IPS-20b (cell line): Measurements from ENCODE around the gene TGM1.
A peak's percentile ranks its signal among the peaks of the same experiment; 100 is the strongest.
"Not testable (repeated sequence)": the region's sequence is repeated elsewhere in the genome, so short reads cannot be mapped to it uniquely, and the experiment has no call there.

ENCODE experiments used
- H3K27ac ChIP-seq: one replicate; pipeline ENCODE4 v1.5.1; 2013; ENCODE audit warnings: low read length
- H3K27me3 ChIP-seq: 2 replicates; pipeline ENCODE4 v1.6.1; 2013; ENCODE audit warnings: mild to moderate bottlenecking, low read length, inconsistent platforms; ENCODE audit not compliant: insufficient read depth
- H3K36me3 ChIP-seq: 2 replicates; pipeline ENCODE4 v1.6.1; 2013; ENCODE audit warnings: low read depth, mild to moderate bottlenecking, inconsistent platforms, low read length, moderate library complexity; ENCODE audit not compliant: insufficient read depth
- H3K4me1 ChIP-seq: 2 replicates; pipeline ENCODE4 v1.6.1; 2013; ENCODE audit warnings: mild to moderate bottlenecking, control low read depth, inconsistent platforms, low read length, moderate library complexity; ENCODE audit not compliant: insufficient read depth
- H3K4me3 ChIP-seq: 2 replicates; pipeline ENCODE4 v1.5.1; 2013; ENCODE audit warnings: mild to moderate bottlenecking, low read length, inconsistent platforms
- H3K9ac ChIP-seq: 2 replicates; pipeline ENCODE4 v1.6.1; 2013; ENCODE audit warnings: low read depth, mild to moderate bottlenecking, inconsistent platforms, low read length, moderate library complexity
- H3K9me3 ChIP-seq: 2 replicates; pipeline ENCODE4 v1.6.1; 2013; ENCODE audit warnings: mild to moderate bottlenecking, low read depth, low read length, inconsistent platforms; ENCODE audit not compliant: insufficient read depth

Gene TGM1

GRCh38 chr14:24233538-24233866 lies 29.5 kb downstream of the TGM1 start:
- Histone ChIP-seq H3K4me3 (peak overlapping the region; percentile 90), H3K9me3 (no peaks in the 10 kb centered on the region), H3K36me3 (peaks cover 43% of the 10 kb centered on the region), H3K27ac (peak overlapping the region; percentile 82), H3K4me1 (peaks cover 5% of the 10 kb centered on the region), H3K27me3 (no peaks in the 10 kb centered on the region), H3K9ac (peak overlapping the region; percentile 98)

DNA sequence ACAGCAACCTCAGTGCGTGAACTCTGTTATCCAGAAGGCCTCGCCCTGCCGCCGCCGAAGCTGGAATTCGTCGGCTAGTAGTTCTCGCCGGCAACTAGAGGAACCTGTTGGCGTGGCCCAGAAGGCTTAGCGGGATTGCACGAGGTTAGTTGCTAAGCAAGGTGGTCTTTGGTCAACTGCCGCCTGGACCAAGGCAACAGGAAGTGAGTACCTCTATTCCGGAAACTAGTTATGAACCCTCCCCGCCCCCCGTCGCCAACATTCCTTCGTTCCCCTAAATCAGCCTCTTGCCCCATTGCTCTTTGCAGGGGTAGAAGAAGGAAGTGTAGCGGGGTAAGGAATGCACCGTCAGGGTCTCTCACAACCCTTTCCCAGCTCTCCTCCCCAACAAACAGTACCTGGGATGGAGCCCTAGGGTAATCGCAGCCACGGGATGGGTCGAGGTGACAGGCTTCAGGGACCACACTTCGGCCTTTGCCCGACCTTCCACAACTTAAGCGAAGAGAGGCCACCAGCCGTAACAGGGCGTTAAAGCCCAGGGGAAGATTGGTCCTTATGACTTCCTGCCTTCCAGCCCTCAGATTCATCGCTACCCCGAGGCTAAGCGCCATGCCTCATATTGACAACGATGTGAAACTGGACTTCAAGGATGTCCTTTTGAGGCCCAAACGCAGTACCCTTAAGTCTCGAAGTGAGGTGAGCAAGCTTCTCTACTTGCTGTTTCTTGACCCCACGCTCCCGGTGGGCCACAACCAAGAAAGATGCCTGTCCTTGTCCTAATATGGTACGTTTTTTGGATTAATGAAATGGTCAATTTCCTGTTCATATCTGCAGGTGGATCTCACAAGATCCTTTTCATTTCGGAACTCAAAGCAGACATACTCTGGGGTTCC lies 30.1 kb downstream of the TGM1 start, which contains the start of gene GMPR2:
Gene GMPR2, plus strand, starts transcription at position 285 of the 893 bp plus-strand sequence. Its CDS starts 325 bp downstream, at position 610.
- Histone ChIP-seq H3K4me1 (peaks cover 5% of the 10 kb centered on the region), H3K27me3 (no peaks in the 10 kb centered on the region), H3K27ac (peak within 1 kb of the TSS; percentile 82), H3K9me3 (no peaks in the 10 kb centered on the region), H3K36me3 (peaks cover 42% of the 10 kb centered on the region), H3K4me3 (peak within 1 kb of the TSS; percentile 90), H3K9ac (peak within 1 kb of the TSS; percentile 98)

DNA sequence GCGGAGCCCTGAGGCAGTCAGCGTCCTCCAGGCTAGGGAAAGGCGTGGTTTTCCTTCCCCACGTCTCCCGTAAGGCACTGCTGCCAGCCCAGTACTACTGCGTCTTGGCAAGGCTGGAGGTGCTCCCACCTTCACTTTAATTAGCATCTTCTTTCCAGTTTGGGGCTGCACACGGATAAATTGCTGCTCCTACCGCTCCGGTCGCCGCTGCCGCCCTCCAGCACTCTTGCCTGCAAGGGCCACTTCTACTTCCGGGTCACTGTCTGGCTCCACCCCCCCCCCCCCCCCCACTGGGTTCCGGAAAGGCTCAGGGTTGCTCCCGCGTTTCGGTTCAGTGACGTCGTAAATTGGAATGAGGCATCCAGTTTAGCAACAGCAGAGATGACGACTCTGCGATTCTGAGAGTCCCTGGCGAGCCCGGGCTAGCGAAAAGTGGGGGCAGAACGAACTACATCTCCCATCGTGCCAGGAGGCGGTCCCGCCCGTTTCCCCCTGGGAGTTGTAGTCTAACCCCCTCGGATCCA lies 30.8 kb downstream of the TGM1 start, which contains the start of gene NEDD8:
Gene NEDD8, minus strand, starts transcription at position 247 of the 524 bp plus-strand sequence. Its CDS starts 100 bp downstream, at position 147.
- Histone ChIP-seq H3K4me1 (peaks cover 5% of the 10 kb centered on the region), H3K4me3 (peak within 1 kb of the TSS; percentile 90), H3K9me3 (no peaks in the 10 kb centered on the region), H3K9ac (peak within 1 kb of the TSS; percentile 98), H3K27ac (peak within 1 kb of the TSS; percentile 82), H3K36me3 (peaks cover 34% of the 10 kb centered on the region), H3K27me3 (no peaks in the 10 kb centered on the region)

GRCh38 chr14:24231263-24232120 lies 31.5 kb downstream of the TGM1 start:
- Histone ChIP-seq H3K4me1 (peaks cover 5% of the 10 kb centered on the region), H3K4me3 (peak overlapping the region; percentile 90), H3K27ac (peak overlapping the region; percentile 82), H3K9me3 (no peaks in the 10 kb centered on the region), H3K36me3 (peaks cover 28% of the 10 kb centered on the region), H3K9ac (peak overlapping the region; percentile 98), H3K27me3 (no peaks in the 10 kb centered on the region)

DNA sequence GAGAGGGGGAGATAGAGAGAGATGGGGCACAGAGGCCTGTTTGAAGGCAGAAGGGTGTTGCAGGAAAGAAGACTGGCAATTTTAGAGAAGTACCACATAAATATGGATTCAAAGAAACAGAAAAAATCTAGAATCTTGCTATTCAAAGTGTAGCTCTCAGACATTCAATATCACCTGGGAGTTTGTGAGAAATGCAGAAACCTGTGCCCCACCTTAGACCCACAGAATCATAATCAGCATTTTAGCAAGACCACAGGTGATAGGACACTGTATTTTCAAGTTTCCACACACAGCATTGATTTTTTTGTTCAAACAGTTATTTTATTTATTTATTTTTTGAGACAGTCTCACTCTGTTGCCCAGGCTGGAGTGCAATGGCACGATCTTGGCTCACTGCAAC lies 34.1 kb downstream of the TGM1 start:
- peaks cover 4% of the 10 kb centered on the region; the same call in 1 of the 2 replicates for H3K36me3 ChIP-seq
- no peaks in the 10 kb centered on the region for H3K9me3 ChIP-seq
- H3K9ac ChIP-seq = no peak overlapping the region
- H3K4me1 ChIP-seq = peaks cover 5% of the 10 kb centered on the region
- no peak overlapping the region for H3K27ac ChIP-seq
- H3K4me3 ChIP-seq = no peak overlapping the region
- H3K27me3 ChIP-seq = no peaks in the 10 kb centered on the region

GRCh38 chr14:24226473-24226872 lies 36.5 kb downstream of the TGM1 start:
- peaks cover 4% of the 10 kb centered on the region; the same call in 1 of the 2 replicates for H3K36me3 ChIP-seq
- H3K9ac ChIP-seq = no peak overlapping the region

GRCh38 chr14:24224618-24225071 lies 38.3 kb downstream of the TGM1 start:
- H3K4me3 ChIP-seq = no peak overlapping the region
- no peak overlapping the region for H3K9ac ChIP-seq
- H3K27ac ChIP-seq = no peak overlapping the region
- no peaks in the 10 kb centered on the region for H3K9me3 ChIP-seq
- H3K4me1 ChIP-seq = no peaks in the 10 kb centered on the region
- H3K27me3 ChIP-seq = no peaks in the 10 kb centered on the region
- peaks cover 4% of the 10 kb centered on the region; the same call in 1 of the 2 replicates for H3K36me3 ChIP-seq

More at GRCh38 chr14:24226473-24226872, 36.5 kb downstream of the TGM1 start:
- H3K4me1 ChIP-seq = no peaks in the 10 kb centered on the region
- H3K4me3 ChIP-seq = no peak overlapping the region
- no peaks in the 10 kb centered on the region for H3K27me3 ChIP-seq
- no peak overlapping the region for H3K27ac ChIP-seq
- no peaks in the 10 kb centered on the region for H3K9me3 ChIP-seq

DNA sequence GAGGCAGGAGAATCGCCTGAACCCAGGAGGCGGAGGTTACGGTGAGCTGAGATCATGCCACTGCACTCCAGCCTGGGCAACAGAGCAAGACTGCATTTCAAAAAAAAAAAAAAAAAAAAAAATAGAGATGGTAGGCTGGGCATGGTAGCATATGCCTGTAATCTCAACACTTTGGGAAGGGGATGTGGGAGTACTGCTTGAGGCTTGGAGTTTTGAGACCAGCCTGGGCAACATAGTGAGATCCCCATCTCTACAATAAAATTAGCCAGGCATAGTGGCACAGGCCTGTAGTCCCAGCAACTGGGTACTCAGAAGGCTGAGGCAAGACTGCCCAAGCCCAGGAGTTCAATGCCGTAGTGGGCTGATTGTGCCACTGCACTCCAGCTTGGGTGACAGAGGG lies 40.0 kb downstream of the TGM1 start:
- H3K9me3 ChIP-seq, H3K36me3 ChIP-seq, H3K27ac ChIP-seq, H3K4me1 ChIP-seq, H3K9ac ChIP-seq, H3K27me3 ChIP-seq, H3K4me3 ChIP-seq: not testable (repeated sequence)

- no peaks in the 10 kb centered on the region for H3K27me3 ChIP-seq
- H3K27ac ChIP-seq = no peak overlapping the region
- no peak overlapping the region for H3K9ac ChIP-seq
- H3K9me3 ChIP-seq = no peaks in the 10 kb centered on the region
- no peak overlapping the region for H3K4me3 ChIP-seq
- peaks cover 7% of the 10 kb centered on the region for H3K36me3 ChIP-seq
- H3K4me1 ChIP-seq = no peaks in the 10 kb centered on the region
Observed at GRCh38 chr14:24219521-24219920, 43.5 kb downstream of the TGM1 start.

DNA sequence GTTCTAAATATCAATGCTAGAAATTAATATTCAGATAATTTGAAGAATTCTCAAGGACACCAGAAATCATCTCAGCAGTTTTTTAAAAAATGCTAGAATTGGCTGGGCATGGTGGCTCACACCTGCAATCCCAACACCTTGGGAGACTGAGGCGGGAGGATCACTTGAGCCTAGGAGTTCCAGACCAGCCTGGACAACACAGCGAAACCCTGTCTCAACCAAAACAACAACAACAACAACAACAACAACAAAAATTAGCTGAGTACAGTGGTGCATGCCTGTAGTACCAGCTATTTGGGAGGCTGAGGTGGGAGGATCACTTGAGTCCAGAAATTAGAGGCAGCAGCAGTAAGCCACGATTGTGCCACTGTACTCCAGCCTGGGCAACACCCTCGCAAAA lies 43.9 kb downstream of the TGM1 start:
- Histone ChIP-seq H3K9ac (no peak overlapping the region), H3K9me3 (no peaks in the 10 kb centered on the region), H3K36me3 (peaks cover 7% of the 10 kb centered on the region), H3K27me3 (no peaks in the 10 kb centered on the region), H3K4me1 (no peaks in the 10 kb centered on the region), H3K27ac (no peak overlapping the region), H3K4me3 (no peak overlapping the region)

- not testable (repeated sequence) for H3K9ac ChIP-seq, H3K4me3 ChIP-seq, H3K27me3 ChIP-seq, H3K27ac ChIP-seq, H3K4me1 ChIP-seq, H3K9me3 ChIP-seq
- H3K36me3 ChIP-seq = peaks cover 10% of the 10 kb centered on the region
Observed at GRCh38 chr14:24216876-24217275, 46.1 kb downstream of the TGM1 start.
